ENCODE data around the gene SEMA3F.
"Not testable (repeated sequence)": the region's sequence is repeated elsewhere in the genome, so short reads cannot be mapped to it uniquely, and the experiment has no call there.

SEMA3F gene

DNA sequence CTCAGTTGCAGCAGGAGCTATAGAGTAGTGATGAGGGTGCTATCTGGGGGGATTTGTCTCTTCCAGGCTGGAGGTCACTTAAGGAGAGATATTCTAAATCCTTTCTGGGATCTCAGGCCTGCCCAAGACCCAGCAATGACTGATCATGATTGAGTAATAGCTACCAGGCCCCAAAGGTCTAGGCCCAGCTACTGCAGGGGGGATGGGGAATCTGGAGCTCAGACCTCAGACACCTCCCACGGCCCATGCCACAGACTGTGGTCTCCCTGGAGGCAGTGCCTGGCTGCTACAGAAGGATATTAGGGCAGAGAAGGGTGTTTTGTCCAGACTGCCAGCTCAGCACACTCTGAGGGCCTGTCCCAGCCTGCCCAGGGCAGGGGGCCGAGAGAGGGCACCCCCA lies 56.8 kb downstream of the SEMA3F start:
- DNase-seq (ENCODE audit: low spot score): no peak

DNA sequence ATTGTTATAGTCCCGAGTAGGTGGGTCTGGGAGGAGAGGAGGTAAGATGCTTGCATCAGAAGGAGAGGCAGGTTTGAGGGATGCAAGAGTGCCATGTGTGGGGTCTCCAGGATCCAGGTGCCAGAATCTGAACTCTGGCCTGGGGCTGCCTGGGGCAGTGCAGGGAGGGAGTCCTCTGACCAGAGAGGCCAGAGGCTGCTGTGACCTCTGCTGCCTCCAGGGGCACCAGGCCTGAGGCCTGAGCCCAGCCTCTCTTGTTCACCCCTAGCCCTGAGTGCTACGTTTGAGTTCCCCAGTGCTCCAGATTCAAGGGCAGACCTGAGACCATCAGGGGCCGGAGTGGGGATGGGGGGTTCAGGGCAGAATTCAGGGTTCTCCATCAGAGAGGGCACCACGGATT lies 57.4 kb downstream of the SEMA3F start:
- no peak for DNase-seq (ENCODE audit: low spot score)

GRCh38 chr3:50212971-50213370 lies 57.8 kb downstream of the SEMA3F start:
- no peak for DNase-seq (ENCODE audit: low spot score)

GRCh38 chr3:50213373-50213772 lies 58.2 kb downstream of the SEMA3F start:
- no peak for DNase-seq (ENCODE audit: low spot score)

DNA sequence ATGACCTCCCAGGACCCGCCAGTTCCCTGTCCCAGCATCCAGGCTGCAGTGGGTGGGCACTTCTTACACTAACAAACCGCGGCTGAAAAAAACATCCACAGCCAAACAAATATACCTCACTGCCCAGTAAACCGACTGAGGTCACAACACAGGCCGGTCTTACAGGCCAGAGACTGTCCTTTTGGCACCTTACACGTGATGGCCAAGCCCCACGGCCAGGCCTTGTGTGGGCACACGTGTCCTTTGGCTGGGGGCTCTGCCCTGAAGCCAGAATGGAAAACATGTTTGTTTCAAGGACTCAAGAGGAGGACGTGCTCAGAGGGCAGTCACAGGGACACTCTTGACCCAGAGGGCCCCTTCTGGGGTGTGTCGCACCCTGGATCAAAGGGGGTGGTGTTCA lies 59.7 kb downstream of the SEMA3F start:
- DNase-seq (ENCODE audit: low spot score): no peak

DNA sequence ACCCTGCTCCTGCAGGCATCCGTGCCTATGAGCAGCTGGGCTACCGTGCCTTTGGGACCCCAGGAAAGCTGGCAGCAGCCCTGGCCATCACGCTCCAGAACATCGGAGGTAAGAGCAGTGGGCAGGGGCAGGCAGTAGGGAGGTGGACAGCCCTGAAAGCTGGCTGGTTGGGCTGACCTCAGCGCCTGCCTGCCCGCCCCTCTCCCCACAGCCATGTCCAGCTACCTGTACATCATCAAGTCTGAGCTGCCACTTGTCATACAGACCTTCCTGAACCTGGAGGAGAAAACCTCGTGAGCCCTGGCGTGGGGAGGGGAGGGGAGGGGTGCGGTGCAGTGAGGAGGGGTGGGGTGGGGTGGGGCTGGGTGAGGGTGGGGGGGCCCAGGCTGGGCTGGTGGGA lies 60.4 kb downstream of the SEMA3F start:
- DNase-seq (ENCODE audit: low spot score): no peak

DNA sequence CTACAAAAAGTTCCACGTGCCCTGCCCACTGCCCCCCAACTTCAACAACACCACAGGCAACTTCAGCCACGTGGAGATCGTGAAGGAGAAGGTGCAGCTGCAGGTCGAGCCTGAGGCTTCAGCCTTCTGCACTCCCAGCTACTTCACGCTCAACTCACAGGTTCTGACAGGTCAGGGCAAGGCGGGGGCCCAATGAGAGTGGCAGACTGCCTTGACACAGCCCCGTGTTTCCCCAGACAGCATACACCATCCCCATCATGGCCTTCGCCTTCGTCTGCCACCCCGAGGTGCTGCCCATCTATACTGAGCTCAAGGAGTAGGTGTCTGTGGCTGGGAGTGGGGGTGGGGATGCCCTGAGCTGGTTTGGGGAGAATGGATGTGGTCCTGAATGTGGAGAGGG lies 62.6 kb downstream of the SEMA3F start:
- DNase-seq (ENCODE audit: low spot score): no peak

DNA sequence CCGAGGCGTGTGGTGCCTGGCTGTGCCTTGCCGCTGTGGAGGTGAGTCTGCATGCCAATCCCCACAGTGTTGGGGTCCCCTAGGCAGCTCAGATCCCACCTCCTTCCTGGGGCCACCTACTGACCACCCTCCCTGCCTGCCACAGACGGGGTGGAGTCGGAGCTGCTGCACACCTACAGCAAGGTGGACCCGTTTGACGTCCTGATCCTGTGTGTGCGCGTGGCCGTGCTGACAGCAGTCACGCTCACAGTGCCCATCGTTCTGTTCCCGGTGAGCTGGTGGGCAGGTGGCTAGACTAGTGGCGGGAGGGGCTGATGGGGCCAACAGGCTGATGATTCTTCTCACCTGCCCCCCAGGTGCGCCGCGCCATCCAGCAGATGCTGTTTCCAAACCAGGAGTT lies 63.3 kb downstream of the SEMA3F start:
- DNase-seq (ENCODE audit: low spot score): no peak

GRCh38 chr3:50219285-50219684 lies 64.2 kb downstream of the SEMA3F start:
- no peak for DNase-seq (ENCODE audit: low spot score)

DNA sequence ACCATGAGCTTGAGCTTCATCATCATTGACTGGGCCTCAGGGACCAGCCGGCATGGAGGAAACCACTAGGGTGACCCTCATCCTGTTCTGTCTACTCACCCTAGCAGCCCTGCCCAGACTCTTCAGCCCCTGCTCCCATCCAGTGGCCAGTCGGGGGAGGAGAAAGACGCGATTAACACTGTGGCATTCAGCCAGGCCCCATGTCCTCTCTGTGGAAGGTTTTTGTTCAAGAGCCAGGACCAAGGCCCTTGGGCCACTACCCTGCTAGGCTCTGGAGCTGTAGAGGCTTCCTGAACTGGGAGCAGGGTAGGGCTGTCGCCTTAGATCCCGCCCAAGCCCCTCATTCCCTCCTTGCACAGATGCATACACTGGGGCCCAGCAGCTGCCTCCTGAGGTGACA lies 65.0 kb downstream of the SEMA3F start:
- DNase-seq (ENCODE audit: low spot score): no peak

GRCh38 chr3:50221051-50221410 lies 65.9 kb downstream of the SEMA3F start:
- DNase-seq (ENCODE audit: low spot score): no peak

GRCh38 chr3:50221411-50222168 lies 66.5 kb downstream of the SEMA3F start:
- no peak for DNase-seq (ENCODE audit: low spot score)

- no peak for DNase-seq (ENCODE audit: low spot score)
These were observed 67.0 kb downstream of the SEMA3F start for GRCh38 chr3:50222169-50222528.

GRCh38 chr3:50224639-50225038 lies 69.5 kb downstream of the SEMA3F start:
- no peak for DNase-seq (ENCODE audit: low spot score)

DNA sequence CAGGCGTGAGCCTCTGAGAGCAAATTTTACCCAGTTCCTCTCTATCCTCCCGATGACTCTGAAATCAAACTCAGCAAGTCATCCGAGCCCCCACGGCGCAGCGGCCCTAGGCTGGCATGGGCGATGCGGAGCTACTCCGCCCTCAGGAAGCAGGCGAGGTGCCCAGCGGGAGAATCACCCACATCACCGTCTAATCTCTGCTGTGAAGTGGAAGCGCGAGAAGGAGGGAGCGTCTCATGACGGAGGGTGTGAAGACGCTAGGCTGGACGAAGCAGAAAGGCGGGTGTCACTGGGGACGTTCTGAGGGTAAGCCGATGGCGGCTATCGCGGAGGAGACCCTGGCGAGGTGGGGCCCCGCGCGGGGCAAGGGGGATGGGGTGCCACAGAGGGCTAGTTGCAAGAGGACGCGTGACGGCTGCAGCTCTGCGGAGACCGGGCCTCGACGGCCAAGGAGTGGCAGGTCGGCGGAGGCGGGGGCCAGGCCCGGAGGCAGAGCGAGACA lies 71.8 kb downstream of the SEMA3F start:
- no peak for DNase-seq (ENCODE audit: low spot score)

DNA sequence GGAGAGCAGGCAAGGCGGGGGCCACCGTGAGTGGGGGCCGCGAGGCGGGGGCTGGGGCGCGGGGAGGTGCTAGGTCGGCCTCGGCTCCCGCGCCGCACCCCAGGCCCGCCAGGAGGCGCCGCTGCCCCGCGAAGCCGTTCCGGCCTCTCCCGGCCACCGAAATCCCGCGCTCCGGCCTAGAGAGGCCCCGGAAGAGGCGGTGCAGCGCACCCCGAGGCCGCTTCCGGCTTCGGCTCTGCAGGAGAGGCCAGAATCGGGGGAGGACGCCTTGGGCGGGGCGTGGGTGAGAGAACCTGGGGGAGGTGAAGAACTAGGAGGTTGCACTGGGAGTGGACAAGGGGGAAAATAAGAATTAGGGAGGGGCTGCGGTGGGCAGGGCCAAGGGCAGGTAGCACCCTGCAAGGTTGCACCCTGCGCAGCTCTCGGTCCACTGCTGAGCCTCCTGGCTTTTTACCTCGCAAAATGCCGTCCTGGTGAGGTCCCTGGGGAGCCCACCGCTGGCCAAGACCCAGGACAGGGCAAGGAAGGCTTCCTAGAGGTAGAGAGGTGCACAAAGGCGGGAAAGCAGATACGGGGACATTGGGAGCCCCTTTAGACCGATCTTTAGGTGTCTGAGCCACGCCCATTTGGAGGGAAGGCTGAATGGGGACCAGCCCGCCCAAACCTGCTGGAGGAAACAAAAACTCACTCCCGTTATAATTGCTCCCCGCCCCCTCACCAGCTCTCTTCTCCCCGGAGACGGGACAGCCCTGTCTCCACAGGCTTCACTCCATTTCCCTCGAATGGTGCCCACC lies 72.5 kb downstream of the SEMA3F start:
- DNase-seq (ENCODE audit: low spot score): peak; percentile 95

DNA sequence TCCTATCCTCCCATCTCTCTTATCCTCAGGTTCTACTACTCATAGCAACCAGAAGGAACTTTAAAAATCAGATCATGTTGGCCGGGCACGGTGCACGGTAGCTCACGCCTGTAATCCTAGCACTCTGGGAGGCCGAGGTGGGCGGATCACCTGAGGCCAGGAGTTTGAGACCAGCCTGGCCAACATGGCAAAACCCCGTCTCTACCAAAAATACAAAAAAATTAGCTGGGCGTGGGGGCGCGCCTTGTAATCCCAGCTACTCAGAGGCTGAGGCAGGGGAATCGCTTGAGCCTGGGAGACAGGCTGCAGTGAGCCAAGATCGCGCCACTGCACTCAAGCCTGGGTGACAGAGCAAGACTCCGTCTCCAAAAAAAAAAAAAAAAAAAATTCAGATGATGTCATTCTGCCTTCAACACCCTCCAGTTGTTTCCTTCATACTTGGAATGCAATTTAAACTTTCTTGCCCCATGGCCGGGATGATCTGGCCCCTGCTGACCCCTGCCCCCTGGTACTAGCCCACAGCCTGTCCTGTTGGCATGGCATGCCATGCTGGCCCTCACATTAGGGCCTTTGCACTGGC lies 73.2 kb downstream of the SEMA3F start:
- not testable (repeated sequence) for DNase-seq (ENCODE audit: low spot score)

GRCh38 chr3:50229490-50229889 lies 74.4 kb downstream of the SEMA3F start:
- no peak for DNase-seq (ENCODE audit: low spot score)

DNA sequence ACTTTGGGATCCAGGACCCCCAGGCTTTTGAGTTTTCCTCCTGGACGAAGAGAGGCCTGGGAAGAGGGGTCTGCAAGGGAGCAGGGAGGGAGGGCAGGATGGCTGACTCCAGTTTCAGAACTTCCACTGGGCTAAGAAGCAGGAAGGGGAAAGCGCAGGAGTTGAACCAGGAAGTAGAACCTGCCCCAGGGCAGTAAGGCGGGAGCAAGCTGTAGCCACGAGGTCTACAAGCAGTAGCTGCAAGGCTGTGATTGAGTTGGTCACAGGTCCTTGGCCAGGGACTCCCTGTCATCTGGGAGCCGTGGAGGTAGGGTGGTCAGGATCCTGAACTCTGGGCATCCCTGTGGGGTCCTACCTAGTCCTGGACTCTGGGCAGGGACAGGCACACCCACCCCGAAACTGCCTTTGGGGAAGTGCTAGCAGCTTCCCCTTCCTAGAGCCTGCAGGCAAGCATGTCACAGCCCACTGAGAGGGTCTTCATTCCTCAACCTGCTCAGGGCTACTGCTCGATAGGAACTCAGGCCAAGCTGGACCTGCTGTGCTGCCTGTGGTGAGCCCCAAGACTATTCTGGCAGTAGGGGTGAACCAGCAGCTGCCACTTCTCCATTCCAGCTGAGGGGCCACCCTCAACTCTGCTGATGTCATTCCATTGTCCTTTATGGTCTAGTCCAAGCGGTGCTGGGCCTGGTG lies 75.1 kb downstream of the SEMA3F start:
- no peak for DNase-seq (ENCODE audit: low spot score)

GRCh38 chr3:50230794-50231125 lies 75.6 kb downstream of the SEMA3F start:
- DNase-seq (ENCODE audit: low spot score): peak; percentile 61

GRCh38 chr3:50231581-50231980 lies 76.5 kb downstream of the SEMA3F start:
- no peak for DNase-seq (ENCODE audit: low spot score)

- DNase-seq (ENCODE audit: low spot score): no peak
These were observed 77.2 kb downstream of the SEMA3F start for GRCh38 chr3:50232303-50232702.

GRCh38 chr3:50233176-50233575 lies 78.1 kb downstream of the SEMA3F start:
- no peak for DNase-seq (ENCODE audit: low spot score)
